ENCODE measurements around the gene KRTAP4-4. TPM values are rescaled to one million over a fixed set of nuclear protein-coding genes. Genes with fewer than 3 reads are reported as not detected.

The KRTAP4-4 gene
- total and polyA plus RNA-seq, 9 of the 15 experiments (the other 6 are each of a cell fraction or from before 2014, with no cell fraction given) = not detected

DNA sequence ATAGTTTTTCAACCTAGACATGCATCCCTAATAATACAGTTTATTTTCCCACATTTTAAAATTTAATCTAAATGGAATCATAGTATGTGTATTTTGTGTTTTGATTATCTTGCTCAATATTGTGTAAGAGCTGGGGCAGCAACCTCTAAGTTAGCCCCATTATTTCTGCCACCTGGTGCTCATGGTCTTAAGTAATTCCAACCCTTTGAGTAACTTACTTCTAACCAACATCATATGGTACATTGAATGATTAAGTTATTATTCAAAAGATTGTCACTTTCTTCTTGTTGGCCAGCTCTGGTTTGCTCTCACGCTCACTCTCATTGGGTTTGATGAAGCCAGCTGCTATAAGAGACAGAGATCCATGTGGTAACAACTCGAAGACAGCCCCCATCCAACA lies 11.3 kb upstream of the KRTAP4-4 start (continued):
- TF ChIP-seq ETV5 (CRISPR knock-in tag; IDR thresholded peaks at IDR 0.05; ENCODE audit: low read depth) (no peak), ARID3A (IDR thresholded peaks at IDR 0.05; ENCODE audit: borderline replicate concordance, low read depth, low read length) (no peak)
- TF ChIP-seq, protein P1, sequence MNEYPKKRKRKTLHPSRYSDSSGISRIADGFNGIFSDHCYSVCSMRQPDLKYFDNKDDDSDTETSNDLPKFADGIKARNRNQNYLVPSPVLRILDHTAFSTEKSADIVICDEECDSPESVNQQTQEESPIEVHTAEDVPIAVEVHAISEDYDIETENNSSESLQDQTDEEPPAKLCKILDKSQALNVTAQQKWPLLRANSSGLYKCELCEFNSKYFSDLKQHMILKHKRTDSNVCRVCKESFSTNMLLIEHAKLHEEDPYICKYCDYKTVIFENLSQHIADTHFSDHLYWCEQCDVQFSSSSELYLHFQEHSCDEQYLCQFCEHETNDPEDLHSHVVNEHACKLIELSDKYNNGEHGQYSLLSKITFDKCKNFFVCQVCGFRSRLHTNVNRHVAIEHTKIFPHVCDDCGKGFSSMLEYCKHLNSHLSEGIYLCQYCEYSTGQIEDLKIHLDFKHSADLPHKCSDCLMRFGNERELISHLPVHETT (CRISPR knock-in tag; conservative IDR thresholded peaks at IDR 0.05 in 1 of 2, IDR thresholded peaks at IDR 0.05 in 1 of 2) = no peak

DNA sequence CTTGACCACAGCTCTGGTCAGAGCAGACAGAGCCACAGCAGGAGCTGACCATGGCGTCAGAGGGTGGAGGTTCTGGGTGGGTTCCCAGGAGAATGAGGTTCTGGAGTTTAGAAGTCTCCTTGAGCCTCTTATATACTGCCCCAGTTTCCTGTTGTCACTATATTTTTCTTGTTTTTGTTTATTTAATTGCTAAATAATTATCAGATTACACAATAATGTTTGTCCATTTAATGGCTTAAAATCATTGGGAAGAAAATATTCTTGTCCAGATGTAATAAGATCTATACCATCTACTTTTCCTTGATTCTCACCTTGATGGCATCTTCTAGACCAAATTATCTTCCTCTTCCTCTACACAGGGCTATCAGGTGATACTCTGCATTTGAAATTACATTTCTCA lies 7.6 kb upstream of the KRTAP4-4 start, which contains the start of gene KRTAP4-3:
TSS of gene KRTAP4-3 (minus strand) at position 101 of the 400 bp plus-strand sequence. CDS start at position 52, 49 bp downstream.
- no peak within 1 kb of the TSS for H3K9ac ChIP-seq (ENCODE audit: insufficient read depth in 1 of 2, low read depth in 2 of 2, low read length in 2 of 2)
- WGBS (ENCODE audit: insufficient coverage, low coverage, missing lambda C conversion rate) = 0% methylated on average over 1 of the region's 1 CpG
- no TSS peak for BruUV-seq (replicated peaks)
- intact Hi-C loops (cut with micrococcal nuclease) = no loop called here
- no peak within 1 kb of the TSS for H3K27ac ChIP-seq (ENCODE audit: extremely low read depth, low read depth, low read length)
- in situ Hi-C loops (cut with MboI) = no loop called here
- H2AFZ ChIP-seq (ENCODE audit: low read depth, low read length) = no peak within 1 kb of the TSS
- ChIA-PET POLR2A (no interaction called here), CTCF (ENCODE audit: low intra/inter-chr PET ratio) (no interaction called here)
- H3K9me3 ChIP-seq (replicated peaks; ENCODE audit: control insufficient read depth, insufficient read depth, low read depth, low read length) = no peaks in the 10 kb centered on the region
- no peak within 1 kb of the TSS for H3K4me2 ChIP-seq (ENCODE audit: insufficient read depth, low read length)
- peaks cover 0 to 6% of the 10 kb centered on the region in 2 experiments; a peak in 1 of 5 replicates for H3K27me3 ChIP-seq (ENCODE audit: control insufficient read depth in 2 of 2, insufficient read depth in 2 of 2, low read length in 2 of 2)
- H3K4me3 ChIP-seq = no peak within 1 kb of the TSS
- H4K20me1 ChIP-seq (replicated peaks; ENCODE audit: control insufficient read depth, insufficient read depth, low read length) = no peaks in the 10 kb centered on the region
- H3K9me1 ChIP-seq (ENCODE audit: control insufficient read depth, insufficient read depth, low read length) = no peaks in the 10 kb centered on the region
- H3K36me3 ChIP-seq (ENCODE audit: control insufficient read depth, insufficient read depth, low read length) = no peaks in the 10 kb centered on the region
- DNase-seq (ENCODE audit: extremely low read depth in 1 of 4, low spot score in 3 of 4) = no peak
- H3K4me1 ChIP-seq (replicated peaks in 1 of 2; ENCODE audit: control insufficient read depth in 2 of 2, insufficient read depth in 2 of 2, low read length in 2 of 2) = peaks cover 0 to 3% of the 10 kb centered on the region in 2 experiments; a peak in 1 of 5 replicates
- no peak for ATAC-seq
- no peak for FAIRE-seq
- no peaks in the 10 kb centered on the region for H3K79me2 ChIP-seq (ENCODE audit: control insufficient read depth, insufficient read depth, low read length)
- TF ChIP-seq ZBTB33 (CRISPR knock-in tag; IDR thresholded peaks at IDR 0.05) = no peak
- no peak for TF ChIP-seq ZNF583 (CRISPR knock-in tag; IDR thresholded peaks at IDR 0.05)
- no peak for TF ChIP-seq TCFL5 (CRISPR knock-in tag; conservative IDR thresholded peaks at IDR 0.05)
- TF ChIP-seq NR2C1 (IDR thresholded peaks at IDR 0.05) = no peak
- TF ChIP-seq NR2C1 (tag; IDR thresholded peaks at IDR 0.05) = no peak
- TF ChIP-seq DACH1 (IDR thresholded peaks at IDR 0.05; ENCODE audit: partially characterized antibody) = no peak
- no peak for TF ChIP-seq XRCC5 (IDR thresholded peaks at IDR 0.05; ENCODE audit: low read depth, low read length)
- no peak for TF ChIP-seq SNIP1 (IDR thresholded peaks at IDR 0.05; ENCODE audit: low read depth)
- TF ChIP-seq JUND (IDR thresholded peaks at IDR 0.05; ENCODE audit: borderline replicate concordance, low read depth, low read length) = no peak
- no peak for TF ChIP-seq JUND (tag; IDR thresholded peaks at IDR 0.05; ENCODE audit: borderline replicate concordance, low read depth, low read length)
- TF ChIP-seq DNMT1 (IDR thresholded peaks at IDR 0.05) = no peak
- TF ChIP-seq CEBPB (tag; IDR thresholded peaks at IDR 0.05) = no peak
- TF ChIP-seq ZNF507 (tag; conservative IDR thresholded peaks at IDR 0.05) = no peak
- no peak for TF ChIP-seq SMAD4 (CRISPR knock-in tag; conservative IDR thresholded peaks at IDR 0.05)
- TF ChIP-seq CTBP1 (IDR thresholded peaks at IDR 0.05; ENCODE audit: borderline replicate concordance) = no peak
- TF ChIP-seq HDAC2 (IDR thresholded peaks at IDR 0.05) = no peak

Data from K562 (cell line).